Measurements from ENCODE around the gene AAMP. TPM values are rescaled to one million over a fixed set of nuclear protein-coding genes. Genes with fewer than 3 reads are reported as not detected.

AAMP gene
- total and polyA plus RNA-seq, 12 donors, result 33.4 to 116 (median 57.5) TPM

DNA sequence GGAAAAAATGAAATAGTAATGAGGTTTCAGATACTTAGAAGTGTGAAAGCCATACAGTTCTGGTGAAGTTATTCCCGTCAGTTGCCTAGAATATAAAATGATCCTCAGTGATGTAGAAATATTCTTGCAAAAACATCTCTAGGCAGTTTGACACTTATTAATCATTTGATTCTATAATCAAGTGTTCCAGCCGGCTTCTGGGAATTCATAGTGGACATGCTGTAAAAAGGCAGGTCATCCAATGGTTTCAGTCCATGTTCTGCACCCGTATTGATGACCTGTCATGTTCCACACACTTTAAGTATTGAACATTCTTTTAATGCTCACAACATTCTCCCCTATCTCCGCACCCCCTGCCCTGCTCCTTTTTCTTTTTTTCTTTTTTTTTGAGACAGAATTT is 33.1 kb downstream of the AAMP start:
- DNase-seq (no peak), ATAC-seq (no peak)
- H3K36me3 ChIP-seq, result peaks cover 0 to 100% (median 54%) of the 10 kb centered on the region in 9 donors
- no peak overlapping the region for H3K27ac ChIP-seq
- intact Hi-C loops (cut with DNase I), result loop anchor here in 1 of 10 donors (1.0 kb wide), 1 partner anchor 15 kb away; no protein-coding TSS in a partner anchor
- WGBS, 2 donors, result 89 to 90% methylated on average over 4 of the region's 4 CpGs
- H3K9me3 ChIP-seq, result no peaks in the 10 kb centered on the region
- no peaks in the 10 kb centered on the region for H3K27me3 ChIP-seq
- peaks cover 0 to 15% (median 9%) of the 10 kb centered on the region in 9 donors for H3K4me1 ChIP-seq
- H3K4me3 ChIP-seq, result no peak overlapping the region
- TF ChIP-seq, protein P1, sequence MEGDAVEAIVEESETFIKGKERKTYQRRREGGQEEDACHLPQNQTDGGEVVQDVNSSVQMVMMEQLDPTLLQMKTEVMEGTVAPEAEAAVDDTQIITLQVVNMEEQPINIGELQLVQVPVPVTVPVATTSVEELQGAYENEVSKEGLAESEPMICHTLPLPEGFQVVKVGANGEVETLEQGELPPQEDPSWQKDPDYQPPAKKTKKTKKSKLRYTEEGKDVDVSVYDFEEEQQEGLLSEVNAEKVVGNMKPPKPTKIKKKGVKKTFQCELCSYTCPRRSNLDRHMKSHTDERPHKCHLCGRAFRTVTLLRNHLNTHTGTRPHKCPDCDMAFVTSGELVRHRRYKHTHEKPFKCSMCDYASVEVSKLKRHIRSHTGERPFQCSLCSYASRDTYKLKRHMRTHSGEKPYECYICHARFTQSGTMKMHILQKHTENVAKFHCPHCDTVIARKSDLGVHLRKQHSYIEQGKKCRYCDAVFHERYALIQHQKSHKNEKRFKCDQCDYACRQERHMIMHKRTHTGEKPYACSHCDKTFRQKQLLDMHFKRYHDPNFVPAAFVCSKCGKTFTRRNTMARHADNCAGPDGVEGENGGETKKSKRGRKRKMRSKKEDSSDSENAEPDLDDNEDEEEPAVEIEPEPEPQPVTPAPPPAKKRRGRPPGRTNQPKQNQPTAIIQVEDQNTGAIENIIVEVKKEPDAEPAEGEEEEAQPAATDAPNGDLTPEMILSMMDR (IDR thresholded peaks at IDR 0.05), result no peak

DNA sequence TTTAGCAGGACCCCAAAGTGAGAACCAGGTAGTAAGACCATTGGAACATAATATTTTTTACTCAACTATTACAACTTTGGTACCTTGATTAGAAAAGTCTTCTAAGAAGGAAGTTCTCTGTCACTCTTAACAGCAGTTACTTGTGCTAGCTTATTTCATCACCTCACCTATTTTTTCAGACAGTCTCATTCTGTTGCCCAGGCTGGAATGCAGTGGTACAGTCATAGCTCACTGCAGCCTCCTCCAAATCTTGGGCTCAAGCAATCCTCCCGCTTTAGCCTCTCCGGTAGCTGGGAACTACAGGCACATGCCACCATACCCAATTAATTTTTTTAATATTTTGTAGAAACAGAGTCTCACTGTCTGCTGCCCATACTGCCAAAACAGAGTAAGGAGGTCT is 34.9 kb downstream of the AAMP start:
- H3K9me3 ChIP-seq, result no peaks in the 10 kb centered on the region
- DNase-seq (no peak), ATAC-seq (no peak)
- no peak overlapping the region for H3K27ac ChIP-seq
- peaks cover 0 to 28% (median 12%) of the 10 kb centered on the region in 9 donors for H3K4me1 ChIP-seq
- H3K36me3 ChIP-seq, result peaks cover 0 to 100% (median 59%) of the 10 kb centered on the region in 9 donors
- 99 to 100% methylated on average over 2 of the region's 2 CpGs for WGBS, 2 donors
- H3K4me3 ChIP-seq, result no peak overlapping the region
- TF ChIP-seq, protein P1 (IDR thresholded peaks at IDR 0.05), result no peak
- H3K27me3 ChIP-seq, result no peaks in the 10 kb centered on the region
- intact Hi-C loops (cut with DNase I), result no loop called here

DNA sequence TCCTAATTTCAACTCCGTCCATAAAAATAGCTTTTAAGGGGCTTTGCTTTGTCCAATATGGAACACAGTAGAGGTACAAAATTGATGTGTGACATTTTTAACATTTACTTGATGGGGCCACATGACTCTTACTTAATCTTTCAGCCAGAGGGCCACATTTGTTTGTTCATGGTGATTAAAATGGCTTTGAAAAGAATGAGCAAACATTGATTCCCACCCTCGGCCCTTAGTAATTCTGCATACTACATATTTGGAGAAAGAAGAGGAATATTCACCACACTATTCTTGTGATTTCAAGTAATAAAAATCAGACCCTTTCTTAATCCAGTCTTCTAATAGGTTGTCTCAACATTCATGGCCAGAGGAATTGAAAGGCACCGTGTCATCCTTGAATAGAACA is 35.4 kb downstream of the AAMP start:
- H3K27me3 ChIP-seq, result no peaks in the 10 kb centered on the region
- H3K4me3 ChIP-seq, result no peak overlapping the region
- WGBS, 2 donors, result 62 to 63% methylated on average over 3 of the region's 3 CpGs
- no peak for ATAC-seq
- peaks cover 0 to 100% (median 58%) of the 10 kb centered on the region in 9 donors for H3K36me3 ChIP-seq
- intact Hi-C loops (cut with DNase I), result no loop called here
- TF ChIP-seq, protein P1 (IDR thresholded peaks at IDR 0.05), result no peak
- H3K4me1 ChIP-seq, result peaks cover 0 to 32% (median 17%) of the 10 kb centered on the region in 9 donors
- DNase-seq, result no peak
- no peaks in the 10 kb centered on the region for H3K9me3 ChIP-seq
- no peak overlapping the region for H3K27ac ChIP-seq

DNA sequence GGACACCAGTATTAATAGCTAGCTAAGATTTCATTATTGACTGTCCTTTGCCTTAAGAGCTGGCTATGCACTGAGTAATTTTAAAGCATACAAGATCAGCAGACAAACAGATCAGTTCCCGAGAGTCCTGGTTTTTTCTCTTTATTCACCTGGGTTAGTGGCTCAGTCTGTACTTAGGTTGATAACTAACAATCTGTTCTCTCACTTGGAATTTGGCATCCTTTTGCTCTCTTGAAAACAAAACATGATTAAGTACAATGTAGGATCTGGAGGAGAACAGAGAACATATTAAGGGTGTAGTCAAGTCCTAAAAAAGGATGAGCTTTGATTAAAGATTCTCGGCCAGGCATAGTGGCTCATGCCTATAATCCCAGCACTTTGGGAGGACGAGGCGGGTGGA is 36.4 kb downstream of the AAMP start:
- Histone ChIP-seq H3K4me3 (no peak overlapping the region), H3K36me3 (peaks cover 0 to 100% (median 53%) of the 10 kb centered on the region in 9 donors), H3K4me1 (peaks cover 0 to 42% (median 27%) of the 10 kb centered on the region in 9 donors), H3K9me3 (no peaks in the 10 kb centered on the region), H3K27ac (no peak overlapping the region), H3K27me3 (no peaks in the 10 kb centered on the region)
- TF ChIP-seq, protein P1 (IDR thresholded peaks at IDR 0.05), result no peak
- no peak for DNase-seq
- intact Hi-C loops (cut with DNase I), result no loop called here
- ATAC-seq, result no peak
- WGBS, 2 donors, result 86 to 91% methylated on average over 4 of the region's 4 CpGs

All from heart right ventricle (tissue), 16 donors.